Measurements from ENCODE around the gene RTL9. TPM values are rescaled to one million over a fixed set of nuclear protein-coding genes. Genes with fewer than 3 reads are reported as not detected.

RTL9 gene
- total and polyA plus RNA-seq, 2 of the 13 experiments (the other 11 are each of a cell fraction or from before 2014, with no cell fraction given), result 0.01 to 0.02 TPM

- TF ChIP-seq ZNF318 (CRISPR knock-in tag; IDR thresholded peaks at IDR 0.05), result no peak
- TF ChIP-seq MAZ (IDR thresholded peaks at IDR 0.05; ENCODE audit: borderline replicate concordance, low read depth, low read length), result no peak
- TF ChIP-seq MAZ (CRISPR knock-in tag; IDR thresholded peaks at IDR 0.05; ENCODE audit: low read depth), result no peak
- no peak for TF ChIP-seq STAT5B (CRISPR knock-in tag; IDR thresholded peaks at IDR 0.05)
- no peak for TF ChIP-seq BRCA1 (CRISPR knock-in tag; IDR thresholded peaks at IDR 0.05)
Measured at GRCh38 chrX:110399497-110399896, 40.8 kb downstream of the RTL9 start (continued).

- H3K9me3 ChIP-seq (ENCODE audit: low read length), result no peaks in the 10 kb centered on the region
- no peaks in the 10 kb centered on the region for H3K4me1 ChIP-seq (ENCODE audit: insufficient read depth, low read length)
- H3K27ac ChIP-seq (ENCODE audit: extremely low read length, insufficient read depth, low read length), result no peak overlapping the region
- no peak overlapping the region for H3K4me3 ChIP-seq (replicated peaks in 1 of 3; ENCODE audit: insufficient read depth in 1 of 3, low read depth in 2 of 3, low read length in 3 of 3)
- intact Hi-C loops (cut with micrococcal nuclease; ENCODE audit: unreplicated experiment), result no loop called here
- H3K36me3 ChIP-seq (replicated peaks in 1 of 2; ENCODE audit: control insufficient read depth in 1 of 2, insufficient read depth in 2 of 2, low read length in 2 of 2), result no peaks in the 10 kb centered on the region
- no peak overlapping the region for H2AFZ ChIP-seq (ENCODE audit: low read length)
- ATAC-seq, result no peak
- WGBS (ENCODE audit: low lambda C conversion rate), result 36% methylated on average over 3 of the region's 3 CpGs
- POLR2A ChIA-PET, result no interaction called here
- H3K4me2 ChIP-seq (ENCODE audit: low read depth, low read length), result no peak overlapping the region
- H4K20me1 ChIP-seq (ENCODE audit: insufficient read depth, low read length), result no peaks in the 10 kb centered on the region
- no peak for DNase-seq (ENCODE audit: low spot score)
- BruUV-seq (replicated peaks), result no TSS peak
- CTCF ChIA-PET (ENCODE audit: low intra/inter-chr PET ratio, low total read pairs), result no interaction called here
- no peaks in the 10 kb centered on the region for H3K79me2 ChIP-seq (ENCODE audit: insufficient read depth, low read length)
- FAIRE-seq, result no peak
- in situ Hi-C loops (cut with HindIII; ENCODE audit: extremely low pct_ligation_motif_present, low pct_unique_long_range_greater_than_20kb), result loop anchor here (5.0 to 25.0 kb wide), 2 partner anchors 243 to 488 kb away; no protein-coding TSS in a partner anchor
- H3K9ac ChIP-seq (ENCODE audit: insufficient read depth, low read depth, low read length), result no peak overlapping the region
- no peaks in the 10 kb centered on the region for H3K27me3 ChIP-seq (ENCODE audit: control insufficient read depth in 1 of 2, insufficient read depth in 2 of 2, low read length in 2 of 2)
- TF ChIP-seq PRDM4 (CRISPR knock-in tag; IDR thresholded peaks at IDR 0.05; ENCODE audit: borderline replicate concordance) (no peak), ZFX (CRISPR knock-in tag; IDR thresholded peaks at IDR 0.05; ENCODE audit: low read depth) (no peak), ZNF225 (CRISPR knock-in tag; IDR thresholded peaks at IDR 0.05) (no peak), DNMT3B (CRISPR knock-in tag; conservative IDR thresholded peaks at IDR 0.05) (no peak), ZNF101 (CRISPR knock-in tag; IDR thresholded peaks at IDR 0.05; ENCODE audit: borderline replicate concordance, low read depth) (no peak), MTF2 (CRISPR knock-in tag; IDR thresholded peaks at IDR 0.05; ENCODE audit: borderline replicate concordance) (no peak), SETDB1 (CRISPR knock-in tag; IDR thresholded peaks at IDR 0.05; ENCODE audit: borderline replicate concordance) (no peak), ZNF510 (CRISPR knock-in tag; IDR thresholded peaks at IDR 0.05; ENCODE audit: low read depth) (no peak), HMG20A (CRISPR knock-in tag; IDR thresholded peaks at IDR 0.05; ENCODE audit: borderline replicate concordance) (no peak), GZF1 (CRISPR knock-in tag; IDR thresholded peaks at IDR 0.05) (no peak)
Measured at GRCh38 chrX:110399966-110400365, 41.3 kb downstream of the RTL9 start.

Measured in HepG2 (cell line).